ENCODE measurements around the gene PI4KA.

DNA sequence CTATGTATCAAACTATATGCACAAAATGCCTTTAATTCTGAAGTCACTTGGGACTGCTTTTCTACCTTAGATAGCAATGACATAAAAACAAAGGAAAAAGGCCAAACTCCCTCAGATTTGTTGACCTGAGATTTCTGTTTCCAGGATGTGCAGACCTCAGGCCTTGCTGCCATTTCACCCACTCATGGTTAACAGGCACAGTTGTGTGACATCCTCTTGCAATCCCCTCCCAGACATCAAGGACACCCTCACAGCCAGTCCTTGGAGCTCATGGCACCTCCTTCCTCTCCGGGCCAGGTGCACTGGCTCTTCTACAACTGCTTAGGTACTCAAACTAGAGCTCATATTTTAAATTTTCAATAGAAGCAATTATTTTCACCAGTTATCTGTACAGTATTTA is 47.4 kb downstream of the PI4KA start:
- TF ChIP-seq, protein P1, sequence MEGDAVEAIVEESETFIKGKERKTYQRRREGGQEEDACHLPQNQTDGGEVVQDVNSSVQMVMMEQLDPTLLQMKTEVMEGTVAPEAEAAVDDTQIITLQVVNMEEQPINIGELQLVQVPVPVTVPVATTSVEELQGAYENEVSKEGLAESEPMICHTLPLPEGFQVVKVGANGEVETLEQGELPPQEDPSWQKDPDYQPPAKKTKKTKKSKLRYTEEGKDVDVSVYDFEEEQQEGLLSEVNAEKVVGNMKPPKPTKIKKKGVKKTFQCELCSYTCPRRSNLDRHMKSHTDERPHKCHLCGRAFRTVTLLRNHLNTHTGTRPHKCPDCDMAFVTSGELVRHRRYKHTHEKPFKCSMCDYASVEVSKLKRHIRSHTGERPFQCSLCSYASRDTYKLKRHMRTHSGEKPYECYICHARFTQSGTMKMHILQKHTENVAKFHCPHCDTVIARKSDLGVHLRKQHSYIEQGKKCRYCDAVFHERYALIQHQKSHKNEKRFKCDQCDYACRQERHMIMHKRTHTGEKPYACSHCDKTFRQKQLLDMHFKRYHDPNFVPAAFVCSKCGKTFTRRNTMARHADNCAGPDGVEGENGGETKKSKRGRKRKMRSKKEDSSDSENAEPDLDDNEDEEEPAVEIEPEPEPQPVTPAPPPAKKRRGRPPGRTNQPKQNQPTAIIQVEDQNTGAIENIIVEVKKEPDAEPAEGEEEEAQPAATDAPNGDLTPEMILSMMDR (IDR thresholded peaks at IDR 0.05), result no peak
- TF ChIP-seq POLR2A (IDR thresholded peaks at IDR 0.05) (no peak), EP300 (IDR thresholded peaks at IDR 0.05) (no peak), POLR2AphosphoS5 (IDR thresholded peaks at IDR 0.05) (no peak)

Measured in stomach (tissue), 4 donors.